IgD-negative memory B cell (primary cell): Measurements from ENCODE around the gene PARK7. TPM values are rescaled to one million over a fixed set of nuclear protein-coding genes. Genes with fewer than 3 reads are reported as not detected.

Source experiments
- H3K27ac Mint-ChIP-seq, 3 donors: one replicate each; pipeline ENCODE4 v1.8.0; 2020 to 2022; ENCODE audit warnings: mild to moderate bottlenecking in 3 of 3, mixed read lengths in 3 of 3, moderate library complexity in 1 of 3
- H3K27me3 Mint-ChIP-seq: one replicate; pipeline ENCODE4 v1.8.0; 2021; ENCODE audit warnings: mixed read lengths
- H3K36me3 Mint-ChIP-seq: one replicate; pipeline ENCODE4 v1.8.0; 2020; ENCODE audit warnings: mild to moderate bottlenecking, mixed read lengths
- H3K4me1 Mint-ChIP-seq, 3 donors: one replicate each; pipeline ENCODE4 v1.8.0; 2020 to 2022; ENCODE audit warnings: mixed read lengths in 3 of 3, mild to moderate bottlenecking in 1 of 3
- H3K4me3 Mint-ChIP-seq, 4 donors: one replicate each; pipeline ENCODE4 v1.8.0; 2020 to 2022; ENCODE audit warnings: mild to moderate bottlenecking in 4 of 4, mixed read lengths in 4 of 4, moderate library complexity in 3 of 4
- H3K9me3 Mint-ChIP-seq, 3 donors: one replicate each; pipeline ENCODE4 v1.8.0; 2020 to 2021; ENCODE audit warnings: mixed read lengths in 3 of 3, mild to moderate bottlenecking in 1 of 3
- polyA plus RNA-seq: library from polyadenylated mRNA; unstranded; fragments of 300-500 nt; fragmentation: Illumina TruSeq; gene quantifications from one replicate; pipeline ENCODE4 v1.2.3, GENCODE V29; 2021

Gene PARK7
- polyA plus RNA-seq, 1 donor from 2014 or later: 304 TPM

GRCh38 chr1:8004803-8005573, 43.5 kb downstream of the PARK7 start:
- H3K27ac Mint-ChIP-seq: no peak overlapping the region
- no peak overlapping the region for H3K4me3 Mint-ChIP-seq
- no peaks in the 10 kb centered on the region for H3K9me3 Mint-ChIP-seq
- H3K36me3 Mint-ChIP-seq: peaks cover 7% of the 10 kb centered on the region
- H3K4me1 Mint-ChIP-seq: no peaks in the 10 kb centered on the region
- H3K27me3 Mint-ChIP-seq: no peaks in the 10 kb centered on the region

- Mint-ChIP-seq H3K27me3 (no peaks in the 10 kb centered on the region), H3K4me1 (no peaks in the 10 kb centered on the region), H3K27ac (no peak overlapping the region), H3K36me3 (peaks cover 7% of the 10 kb centered on the region), H3K9me3 (no peaks in the 10 kb centered on the region), H3K4me3 (no peak overlapping the region)
Observed at GRCh38 chr1:8006037-8006963, 44.8 kb downstream of the PARK7 start.

DNA sequence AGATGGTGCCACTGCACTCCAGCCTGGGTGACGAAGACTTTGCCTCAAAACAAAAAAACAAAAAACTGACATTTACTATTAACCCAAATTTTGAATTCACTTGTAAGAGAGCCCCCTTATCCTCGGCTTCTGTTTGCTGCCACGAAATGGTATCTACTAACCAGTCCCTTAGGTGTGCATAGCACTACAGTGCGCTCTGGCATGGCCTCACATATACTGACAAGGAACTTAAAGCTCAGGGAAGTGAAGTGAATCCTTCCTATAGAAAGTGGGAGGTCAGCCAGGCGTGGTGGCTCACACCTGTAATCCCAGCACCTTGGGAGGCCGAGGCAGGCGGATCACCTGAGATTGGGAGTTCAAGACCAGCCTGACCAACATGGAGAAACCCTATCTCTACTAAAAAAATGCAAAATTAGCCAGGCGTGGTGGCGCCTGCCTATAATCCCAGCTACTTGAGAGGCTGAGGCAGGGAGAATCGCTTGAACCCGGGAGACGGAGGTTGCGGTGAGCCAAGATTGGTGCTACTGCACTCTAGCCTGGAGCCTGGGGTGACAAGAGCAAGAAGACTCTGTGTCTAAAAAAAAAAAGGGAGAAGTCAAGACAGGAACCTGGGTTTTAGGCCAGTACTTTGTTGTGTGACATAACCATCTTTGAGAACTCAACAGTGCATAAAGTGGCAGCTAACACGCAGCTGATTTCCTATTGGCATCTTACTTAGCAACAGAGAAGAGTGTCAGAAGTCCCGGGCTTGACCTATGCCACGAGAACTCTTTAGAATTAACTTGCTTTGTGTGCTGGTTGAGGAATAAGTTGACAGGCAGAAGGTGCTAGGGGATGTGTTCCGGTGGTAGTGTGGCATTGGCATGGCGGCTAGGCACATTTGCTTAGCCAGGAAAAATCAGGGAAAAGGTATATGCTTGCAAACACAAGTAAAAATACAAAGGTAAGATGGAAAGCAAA, 47.8 kb downstream of the PARK7 start:
- Mint-ChIP-seq H3K9me3 (no peaks in the 10 kb centered on the region), H3K27me3 (no peaks in the 10 kb centered on the region), H3K4me1 (peaks cover 0 to 2% (median 0%) of the 10 kb centered on the region in 3 donors), H3K4me3 (no peak overlapping the region), H3K27ac (no peak overlapping the region), H3K36me3 (peaks cover 5% of the 10 kb centered on the region)

GRCh38 chr1:8010080-8010664, 48.7 kb downstream of the PARK7 start:
- peaks cover 0 to 2% (median 0%) of the 10 kb centered on the region in 3 donors for H3K4me1 Mint-ChIP-seq
- H3K4me3 Mint-ChIP-seq: no peak overlapping the region
- no peaks in the 10 kb centered on the region for H3K9me3 Mint-ChIP-seq
- peaks cover 3% of the 10 kb centered on the region for H3K36me3 Mint-ChIP-seq
- no peaks in the 10 kb centered on the region for H3K27me3 Mint-ChIP-seq
- H3K27ac Mint-ChIP-seq: no peak overlapping the region

DNA sequence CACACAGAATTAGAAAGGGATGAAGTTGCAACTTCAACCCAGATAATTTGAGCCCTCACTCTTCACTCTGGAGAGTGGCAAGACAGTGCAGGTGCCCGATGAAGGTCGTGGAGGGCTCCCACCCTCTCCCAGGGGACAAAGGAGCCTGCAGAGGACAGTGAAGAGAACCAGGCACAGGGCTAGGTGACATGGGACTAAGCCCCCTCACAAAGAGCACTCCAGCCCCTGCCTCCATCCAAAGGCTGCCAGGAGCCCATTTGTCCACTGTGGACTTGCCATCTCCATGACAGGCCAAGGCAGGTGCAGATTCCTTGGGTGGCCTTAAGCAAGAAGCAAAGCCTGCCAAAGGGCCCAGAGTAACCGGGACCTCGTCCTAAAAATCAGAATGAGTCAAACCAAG, 49.5 kb downstream of the PARK7 start:
- no peaks in the 10 kb centered on the region for H3K9me3 Mint-ChIP-seq
- peaks cover 1% of the 10 kb centered on the region for H3K36me3 Mint-ChIP-seq
- peaks cover 3% of the 10 kb centered on the region for H3K27me3 Mint-ChIP-seq
- H3K4me1 Mint-ChIP-seq: peaks cover 0 to 2% (median 2%) of the 10 kb centered on the region in 3 donors
- H3K4me3 Mint-ChIP-seq: no peak overlapping the region
- no peak overlapping the region for H3K27ac Mint-ChIP-seq

GRCh38 chr1:8011923-8012858, 50.7 kb downstream of the PARK7 start:
- Mint-ChIP-seq H3K27ac (no peak overlapping the region), H3K36me3 (peaks cover 1% of the 10 kb centered on the region), H3K4me1 (peaks cover 0 to 5% (median 2%) of the 10 kb centered on the region in 3 donors), H3K9me3 (no peaks in the 10 kb centered on the region), H3K4me3 (no peak overlapping the region), H3K27me3 (peaks cover 9% of the 10 kb centered on the region)

GRCh38 chr1:8012955-8013354, 51.4 kb downstream of the PARK7 start:
- Mint-ChIP-seq H3K27me3 (peaks cover 9% of the 10 kb centered on the region), H3K9me3 (no peaks in the 10 kb centered on the region), H3K36me3 (peaks cover 1% of the 10 kb centered on the region), H3K4me3 (no peak overlapping the region), H3K27ac (no peak overlapping the region), H3K4me1 (peaks cover 0 to 5% (median 2%) of the 10 kb centered on the region in 3 donors)

DNA sequence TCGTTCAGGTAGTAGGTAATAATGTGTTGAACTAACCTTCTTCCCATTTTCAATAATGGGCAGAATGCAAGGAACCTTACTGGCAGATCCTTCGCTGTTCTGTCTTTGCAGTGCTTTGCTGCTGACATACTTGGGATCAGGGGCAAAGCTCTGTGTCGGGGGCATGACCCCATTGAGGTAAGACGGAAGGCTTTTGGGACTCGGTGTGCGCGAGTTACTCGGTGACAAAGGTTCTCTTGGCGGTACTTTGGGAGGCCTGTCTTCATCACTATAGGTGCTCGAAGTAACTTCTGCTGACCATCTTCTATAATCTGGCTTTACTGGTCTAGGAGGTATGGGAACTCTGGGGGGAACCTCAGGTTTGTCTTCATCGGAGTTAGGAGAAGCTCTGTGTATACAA, 51.9 kb downstream of the PARK7 start:
- Mint-ChIP-seq H3K36me3 (peaks cover 1% of the 10 kb centered on the region), H3K4me3 (no peak overlapping the region), H3K9me3 (no peaks in the 10 kb centered on the region), H3K4me1 (peaks cover 0 to 5% (median 2%) of the 10 kb centered on the region in 3 donors), H3K27me3 (peaks cover 9% of the 10 kb centered on the region), H3K27ac (no peak overlapping the region)

- Mint-ChIP-seq H3K27ac (no peak overlapping the region), H3K4me1 (peaks cover 0 to 5% (median 2%) of the 10 kb centered on the region in 3 donors), H3K27me3 (peaks cover 11% of the 10 kb centered on the region), H3K4me3 (no peak overlapping the region), H3K36me3 (peaks cover 1% of the 10 kb centered on the region), H3K9me3 (no peaks in the 10 kb centered on the region)
Observed at GRCh38 chr1:8013800-8014199, 52.3 kb downstream of the PARK7 start.

DNA sequence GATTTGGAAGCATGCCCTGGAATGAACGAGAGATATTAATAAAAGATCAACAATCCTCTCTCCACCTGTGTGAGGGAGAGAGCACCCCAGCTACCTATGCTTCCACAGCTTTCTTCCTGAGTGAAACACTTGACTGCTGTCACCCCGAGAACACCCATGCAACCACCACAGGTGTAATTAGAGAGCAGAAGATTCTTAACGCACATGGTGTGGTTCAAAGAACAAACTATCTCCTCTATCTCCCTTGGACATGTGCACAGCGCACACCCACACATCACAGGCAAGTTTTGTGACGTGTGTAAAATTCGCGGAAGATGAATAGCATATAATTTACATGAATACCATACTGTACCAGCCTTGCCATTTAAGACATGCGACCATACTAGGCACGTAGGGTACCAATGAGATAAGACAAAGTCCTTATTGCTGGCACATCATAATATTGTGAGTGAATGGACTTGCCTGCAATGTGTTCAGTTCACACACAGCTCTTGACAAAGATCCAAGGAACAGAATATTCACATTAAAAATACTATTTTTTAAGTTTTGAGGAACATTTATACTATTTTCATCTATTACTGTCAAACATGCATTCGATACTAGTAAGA, 53.0 kb downstream of the PARK7 start:
- Mint-ChIP-seq H3K36me3 (peaks cover 1% of the 10 kb centered on the region), H3K4me3 (no peak overlapping the region)

DNA sequence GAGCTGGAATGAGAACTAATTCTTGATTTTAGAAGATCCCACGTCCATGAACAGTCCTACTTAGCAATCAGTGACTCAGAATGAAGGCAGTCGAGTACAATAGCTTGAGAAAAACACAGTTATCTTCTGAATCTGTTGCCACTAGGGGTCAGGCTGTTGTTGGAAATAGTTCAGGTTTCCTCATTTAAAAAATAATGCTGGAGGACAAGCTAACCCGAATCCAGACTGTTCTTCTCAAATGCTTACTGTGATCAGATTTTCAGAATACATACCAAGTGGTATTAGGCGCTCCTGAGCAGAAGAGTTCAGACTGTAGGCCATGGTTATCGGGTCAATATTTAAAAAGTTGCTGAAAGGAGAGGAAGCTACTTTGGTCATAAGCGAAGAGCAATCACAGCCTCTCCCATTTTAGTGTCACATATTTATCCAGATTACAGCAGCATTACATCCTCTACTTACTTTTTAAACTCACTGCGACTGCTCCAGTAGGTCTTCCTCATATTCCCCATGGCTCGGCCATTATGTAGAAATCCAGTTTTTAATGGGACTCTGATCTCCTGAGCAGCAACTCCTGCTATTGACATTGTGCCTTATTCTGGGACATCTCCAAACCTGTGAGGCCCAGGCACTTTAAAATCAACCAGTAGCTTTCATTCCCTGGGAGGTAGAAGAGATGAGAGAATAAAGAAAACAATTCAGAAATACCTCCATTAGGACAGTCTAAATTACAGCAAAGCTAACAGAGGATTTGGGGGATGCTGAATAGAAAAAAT, 53.7 kb downstream of the PARK7 start:
- peaks cover 0 to 5% (median 2%) of the 10 kb centered on the region in 3 donors for H3K4me1 Mint-ChIP-seq
- H3K27me3 Mint-ChIP-seq: peaks cover 14% of the 10 kb centered on the region
- no peak overlapping the region for H3K4me3 Mint-ChIP-seq
- H3K9me3 Mint-ChIP-seq: no peaks in the 10 kb centered on the region
- no peak overlapping the region for H3K27ac Mint-ChIP-seq
- H3K36me3 Mint-ChIP-seq: peaks cover under 1% of the 10 kb centered on the region

More for the DNA sequence above, 53.0 kb downstream of the PARK7 start:
- Mint-ChIP-seq H3K4me1 (peaks cover 0 to 5% (median 2%) of the 10 kb centered on the region in 3 donors), H3K9me3 (no peaks in the 10 kb centered on the region), H3K27ac (no peak overlapping the region), H3K27me3 (peaks cover 14% of the 10 kb centered on the region)

GRCh38 chr1:8015809-8016165, 54.3 kb downstream of the PARK7 start:
- no peak overlapping the region for H3K27ac Mint-ChIP-seq
- no peaks in the 10 kb centered on the region for H3K36me3 Mint-ChIP-seq
- no peaks in the 10 kb centered on the region for H3K9me3 Mint-ChIP-seq
- H3K4me3 Mint-ChIP-seq: no peak overlapping the region
- H3K4me1 Mint-ChIP-seq: peaks cover 0 to 5% (median 2%) of the 10 kb centered on the region in 3 donors
- peaks cover 14% of the 10 kb centered on the region for H3K27me3 Mint-ChIP-seq
